Dermis blood vessel endothelial cell (primary cell): ENCODE measurements around the gene CTRB2. TPM values are rescaled to one million over a fixed set of nuclear protein-coding genes. Genes with fewer than 3 reads are reported as not detected.

ENCODE experiments used
- total RNA-seq: library from RNA; depleted of rRNA; stranded (reverse); fragments of >200 nt; gene quantifications from 2 replicates; pipeline ENCODE4 v1.2.3, GENCODE V29; 2014

Gene CTRB2
- total RNA-seq, 1 donor from 2014 or later: not detected

Other genes starting within 250 kb of the CTRB2 start
- 10.3 and 16.3 TPM in 2 replicates for gene WDR59, start 222.0 kb downstream of the CTRB2 start, total RNA-seq
- 29.9 and 35.7 TPM in 2 replicates for gene ZNRF1, start 208.1 kb downstream of the CTRB2 start, total RNA-seq
- gene LDHD, start 90.4 kb downstream of the CTRB2 start, total RNA-seq: 1.7 and 2.1 TPM in 2 replicates
- gene ZFP1, start 58.6 kb downstream of the CTRB2 start, total RNA-seq: 15.5 and 17.8 TPM in 2 replicates
- not detected in 2 replicates for gene CTRB1, start 11.8 kb upstream of the CTRB2 start, total RNA-seq
- gene BCAR1, start 44.5 kb upstream of the CTRB2 start, total RNA-seq: 141 and 300 TPM in 2 replicates
- 71.6 and 82.4 TPM in 2 replicates for gene CFDP1, start 226.3 kb upstream of the CTRB2 start, total RNA-seq